H1 (cell line): ENCODE results near the gene BICD1. TPM values are rescaled to one million over a fixed set of nuclear protein-coding genes. Genes with fewer than 3 reads are reported as not detected.

Experiments used
- JUN ChIP-seq: IDR thresholded peaks from 2 replicates; pipeline ENCODE4 v1.6.1; 2011; ENCODE audit warnings: low read depth, mild to moderate bottlenecking, improper control_type of control experiment, low read length
- SAP30 ChIP-seq: fragments of 300-600 bp; sonication (generic); IDR thresholded peaks from 2 replicates; pipeline ENCODE4 v1.7.1; 2012; ENCODE audit warnings: low read length, moderate library complexity, mild to moderate bottlenecking, inconsistent platforms; ENCODE audit not compliant: insufficient read depth, insufficient replicate concordance
- SIRT6 ChIP-seq: IDR thresholded peaks from one replicate; pipeline ENCODE4 v1.7.1; 2012; ENCODE audit warnings: low read length, inconsistent platforms
- SP1 ChIP-seq: IDR thresholded peaks from 2 replicates; pipeline ENCODE4 v1.6.1; 2011; ENCODE audit warnings: low read depth, low read length
- polyA plus RNA-seq, 7 experiments: library from polyadenylated mRNA; depleted of rRNA in 3 of 7; stranded (reverse) in 5 of 7; unstranded in 2 of 7; fragments of >200 nt in 5 of 7; fragments of 200-250 nt in 2 of 7; gene quantifications; 1 replicate in 5 of 7; 2 replicates in 1 of 7; 4 replicates in 1 of 7; pipeline versions ENCODE4 v1.2.1 to v1.2.3, GENCODE V29; 2011 to 2013; ENCODE audit warnings: missing spikeins in 2 of 7, mixed read lengths in 2 of 7
- total RNA-seq: library from RNA; stranded (reverse); fragmentation: NEBNext Ultra II Directional; extraction: Animal tissue kit (Norgen Biotek cat#: 25700); gene quantifications from 2 replicates; pipeline ENCODE4 v1.2.1, GENCODE V29; 2021

BICD1 gene
- total and polyA plus RNA-seq, 2 of the 8 experiments (the other 6 are each of a cell fraction or from before 2014, with no cell fraction given): 34.1 to 58.4 TPM

GRCh38 chr12:32062881-32063280 lies 43.8 kb upstream of the BICD1 start (continued):
- TF ChIP-seq SAP30 (no peak), SP1 (no peak), SIRT6 (no peak), JUN (no peak)
